OCI-LY7 (cell line): ENCODE data around the gene ASIC2. TPM values are rescaled to one million over a fixed set of nuclear protein-coding genes. Genes with fewer than 3 reads are reported as not detected.

Source experiments
- BruUV-seq: library from RNA; stranded (reverse); fragments of 400-500 nt; replicated peaks from 2 replicates; lab custom pipeline; 2021; lab: Mats Ljungman, UMichigan
- CTCF ChIA-PET: fragments of 300-600 bp; sonication (Branson Sonifier 250); formaldehyde crosslinking; loops from one replicate; lab custom pipeline; 2022; ENCODE audit warnings: antibody characterized with exemption; ENCODE audit not compliant: unreplicated experiment; lab: Charles Lee
- POLR2A ChIA-PET: fragments of 300-600 bp; sonication (Branson Sonifier 250); formaldehyde crosslinking; loops from one replicate; lab custom pipeline; 2022; ENCODE audit warnings: antibody characterized with exemption; lab: Charles Lee
- DNase-seq: peaks from one replicate; pipeline ENCODE4 v3.0.0-alpha.2; 2015; ENCODE audit warnings: low spot score
- H2AFZ ChIP-seq: fragments of 200-600 bp; sonication (generic), shearing (Covaris generic); 2 replicates; pipeline ENCODE4 v1.6.1; 2014; ENCODE audit warnings: mild to moderate bottlenecking, antibody characterized with exemption, low read length, moderate library complexity
- H3K27ac ChIP-seq: fragments of 200-600 bp; sonication (generic); 2 replicates; pipeline ENCODE4 v1.5.1; 2014; ENCODE audit warnings: mixed run types, low read depth, mild to moderate bottlenecking, moderate library complexity, low read length, inconsistent platforms; ENCODE audit not compliant: poor library complexity, severe bottlenecking
- H3K36me3 ChIP-seq: fragments of 200-600 bp; sonication (generic); 2 replicates; pipeline ENCODE4 v1.6.1; 2014; ENCODE audit warnings: mild to moderate bottlenecking, antibody characterized with exemption, low read length, moderate library complexity, mixed read lengths; ENCODE audit not compliant: insufficient read depth
- H3K4me1 ChIP-seq: fragments of 200-600 bp; sonication (generic); 2 replicates; pipeline ENCODE4 v1.5.1; 2014; ENCODE audit warnings: mild to moderate bottlenecking, low read length; ENCODE audit not compliant: insufficient read depth, poor library complexity, severe bottlenecking
- H3K4me2 ChIP-seq: fragments of 200-600 bp; sonication (generic); 2 replicates; pipeline ENCODE4 v1.6.1; 2014; ENCODE audit warnings: mild to moderate bottlenecking, low read length
- H3K4me3 ChIP-seq: fragments of 200-600 bp; sonication (generic); 2 replicates; pipeline ENCODE4 v1.5.1; 2014; ENCODE audit warnings: mild to moderate bottlenecking, low read depth, low read length; ENCODE audit not compliant: poor library complexity, severe bottlenecking
- H3K79me2 ChIP-seq: fragments of 200-600 bp; sonication (generic); 2 replicates; pipeline ENCODE4 v1.6.1; 2016; ENCODE audit warnings: low read depth, mild to moderate bottlenecking, low read length, moderate library complexity, mixed read lengths; ENCODE audit not compliant: insufficient read depth
- H3K9me2 ChIP-seq: fragments of 200-600 bp; sonication (generic); 2 replicates; pipeline ENCODE4 v1.6.1; 2016; ENCODE audit warnings: mild to moderate bottlenecking, low read length, mixed read lengths; ENCODE audit not compliant: insufficient read depth
- H3K9me3 ChIP-seq: fragments of 200-600 bp; sonication (generic); 2 replicates; pipeline ENCODE4 v1.6.1; 2014; ENCODE audit warnings: mild to moderate bottlenecking, mixed run types, low read length, mixed read lengths
- H4K20me1 ChIP-seq: fragments of 200-600 bp; sonication (generic); 2 replicates; pipeline ENCODE4 v1.6.1; 2014; ENCODE audit warnings: mild to moderate bottlenecking, antibody characterized with exemption, low read length, moderate library complexity, mixed read lengths; ENCODE audit not compliant: insufficient read depth
- EZH2phosphoT487 ChIP-seq: fragments of 200-600 bp; sonication (generic); IDR thresholded peaks from 2 replicates; pipeline ENCODE4 v1.6.1; 2018; ENCODE audit warnings: low read depth, borderline replicate concordance, mild to moderate bottlenecking, mixed run types, antibody characterized with exemption, low read length, moderate library complexity, mixed read lengths
- intact Hi-C: fragments of 100-400 bp; cut with micrococcal nuclease; formaldehyde crosslinking; loops from one replicate; pipeline ENCODE4 v1.10.0; 2022; ENCODE audit not compliant: unreplicated experiment
- total RNA-seq, 2 experiments: library from RNA; depleted of rRNA in 1 of 2; stranded (reverse); fragments of >200 nt in 1 of 2; shearing (Covaris generic) in 1 of 2; gene quantifications; 2 replicates each; pipeline ENCODE4 v1.2.3, GENCODE V29; 2014 to 2022
- TF ChIP-seq, protein P1 (sequence below): fragments of 200-600 bp; sonication (generic); conservative IDR thresholded peaks from 2 replicates; pipeline ENCODE4 v1.5.1; 2014; ENCODE audit warnings: mild to moderate bottlenecking, antibody characterized with exemption, low read length, moderate library complexity, mixed read lengths

ASIC2 gene
- total RNA-seq, 2 experiments from 2014 or later: not detected

DNA sequence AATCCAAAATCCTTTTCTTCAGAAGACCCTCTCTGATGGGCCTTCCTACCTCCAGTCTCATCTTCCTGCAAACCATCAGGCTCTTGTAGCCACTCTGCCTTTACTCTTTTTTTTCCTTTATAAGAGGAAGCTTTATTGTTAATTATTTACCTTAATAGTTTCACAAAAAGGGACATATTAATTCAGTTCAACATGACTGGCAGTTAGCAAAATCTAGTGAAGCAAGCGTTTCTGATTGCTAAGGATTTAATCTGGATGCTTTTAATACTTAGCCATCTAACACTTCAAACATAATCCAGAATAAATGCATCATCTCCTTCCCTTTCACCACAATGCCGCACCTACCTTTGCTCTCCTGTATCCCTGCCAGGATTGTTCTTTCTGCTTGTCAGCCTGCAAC, 239.4 kb downstream of the ASIC2 start:
- H3K4me1 ChIP-seq: no peaks in the 10 kb centered on the region
- H3K9me2 ChIP-seq: no peaks in the 10 kb centered on the region
- H3K4me2 ChIP-seq: no peak overlapping the region
- BruUV-seq: no TSS peak
- intact Hi-C loops: no loop called here
- H4K20me1 ChIP-seq: no peaks in the 10 kb centered on the region
- no peaks in the 10 kb centered on the region for H3K79me2 ChIP-seq
- H3K27ac ChIP-seq: no peak overlapping the region
- TF ChIP-seq, protein P1, sequence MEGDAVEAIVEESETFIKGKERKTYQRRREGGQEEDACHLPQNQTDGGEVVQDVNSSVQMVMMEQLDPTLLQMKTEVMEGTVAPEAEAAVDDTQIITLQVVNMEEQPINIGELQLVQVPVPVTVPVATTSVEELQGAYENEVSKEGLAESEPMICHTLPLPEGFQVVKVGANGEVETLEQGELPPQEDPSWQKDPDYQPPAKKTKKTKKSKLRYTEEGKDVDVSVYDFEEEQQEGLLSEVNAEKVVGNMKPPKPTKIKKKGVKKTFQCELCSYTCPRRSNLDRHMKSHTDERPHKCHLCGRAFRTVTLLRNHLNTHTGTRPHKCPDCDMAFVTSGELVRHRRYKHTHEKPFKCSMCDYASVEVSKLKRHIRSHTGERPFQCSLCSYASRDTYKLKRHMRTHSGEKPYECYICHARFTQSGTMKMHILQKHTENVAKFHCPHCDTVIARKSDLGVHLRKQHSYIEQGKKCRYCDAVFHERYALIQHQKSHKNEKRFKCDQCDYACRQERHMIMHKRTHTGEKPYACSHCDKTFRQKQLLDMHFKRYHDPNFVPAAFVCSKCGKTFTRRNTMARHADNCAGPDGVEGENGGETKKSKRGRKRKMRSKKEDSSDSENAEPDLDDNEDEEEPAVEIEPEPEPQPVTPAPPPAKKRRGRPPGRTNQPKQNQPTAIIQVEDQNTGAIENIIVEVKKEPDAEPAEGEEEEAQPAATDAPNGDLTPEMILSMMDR: no peak
- no peak for TF ChIP-seq EZH2phosphoT487
- no peak overlapping the region for H2AFZ ChIP-seq
- DNase-seq: no peak
- no peaks in the 10 kb centered on the region for H3K9me3 ChIP-seq
- CTCF ChIA-PET: no interaction called here
- H3K36me3 ChIP-seq: no peaks in the 10 kb centered on the region
- H3K4me3 ChIP-seq: no peak overlapping the region
- POLR2A ChIA-PET: no interaction called here

GRCh38 chr17:33052856-33053255, 240.2 kb downstream of the ASIC2 start:
- no peaks in the 10 kb centered on the region for H3K79me2 ChIP-seq
- no TSS peak for BruUV-seq
- POLR2A ChIA-PET: no interaction called here
- no peak overlapping the region for H2AFZ ChIP-seq
- CTCF ChIA-PET: no interaction called here
- no peak overlapping the region for H3K27ac ChIP-seq
- no peaks in the 10 kb centered on the region for H3K36me3 ChIP-seq
- DNase-seq: no peak
- no peak overlapping the region for H3K4me2 ChIP-seq
- no peaks in the 10 kb centered on the region for H3K9me3 ChIP-seq
- H3K9me2 ChIP-seq: no peaks in the 10 kb centered on the region
- TF ChIP-seq, protein P1: no peak
- TF ChIP-seq EZH2phosphoT487: no peak
- intact Hi-C loops: no loop called here
- H3K4me1 ChIP-seq: no peaks in the 10 kb centered on the region
- H3K4me3 ChIP-seq: no peak overlapping the region
- H4K20me1 ChIP-seq: no peaks in the 10 kb centered on the region

- POLR2A ChIA-PET: no interaction called here
- no peaks in the 10 kb centered on the region for H4K20me1 ChIP-seq
- CTCF ChIA-PET: no interaction called here
Observed at GRCh38 chr17:33050611-33051140, 242.4 kb downstream of the ASIC2 start.

More at GRCh38 chr17:33050611-33051140, 242.4 kb downstream of the ASIC2 start:
- H3K4me1 ChIP-seq: no peaks in the 10 kb centered on the region
- H3K27ac ChIP-seq: no peak overlapping the region
- no peak overlapping the region for H3K4me2 ChIP-seq
- no peak overlapping the region for H2AFZ ChIP-seq
- BruUV-seq: no TSS peak
- TF ChIP-seq, protein P1: no peak
- no peak for TF ChIP-seq EZH2phosphoT487
- no peaks in the 10 kb centered on the region for H3K36me3 ChIP-seq
- DNase-seq: no peak
- H3K79me2 ChIP-seq: no peaks in the 10 kb centered on the region
- H3K9me2 ChIP-seq: no peaks in the 10 kb centered on the region
- intact Hi-C loops: no loop called here
- H3K9me3 ChIP-seq: no peaks in the 10 kb centered on the region
- no peak overlapping the region for H3K4me3 ChIP-seq
